ENCODE data around the gene UGT1A1.

UGT1A1 gene

GRCh38 chr2:233819884-233820773, 60.1 kb downstream of the UGT1A1 start:
- in situ Hi-C loops (cut with HindIII; ENCODE audit: low sequenced_read_pairs): no loop called here

GRCh38 chr2:233820774-233821105, 60.7 kb downstream of the UGT1A1 start:
- no peak for DNase-seq (ENCODE audit: low read depth, low spot score)
- no peak overlapping the region for H3K4me3 ChIP-seq (ENCODE audit: low read depth, low read length)
- TF ChIP-seq CTCF (IDR thresholded peaks at IDR 0.05; ENCODE audit: low read depth, low read length): no peak
- in situ Hi-C loops (cut with HindIII; ENCODE audit: low sequenced_read_pairs): no loop called here

More at GRCh38 chr2:233819884-233820773, 60.1 kb downstream of the UGT1A1 start:
- TF ChIP-seq CTCF (IDR thresholded peaks at IDR 0.05; ENCODE audit: low read depth, low read length): no peak
- H3K4me3 ChIP-seq (ENCODE audit: low read depth, low read length): no peak overlapping the region
- no peak for DNase-seq (ENCODE audit: low read depth, low spot score)

GRCh38 chr2:233821196-233821595, 61.1 kb downstream of the UGT1A1 start:
- in situ Hi-C loops (cut with HindIII; ENCODE audit: low sequenced_read_pairs): no loop called here
- no peak for TF ChIP-seq CTCF (IDR thresholded peaks at IDR 0.05; ENCODE audit: low read depth, low read length)
- no peak overlapping the region for H3K4me3 ChIP-seq (ENCODE audit: low read depth, low read length)
- DNase-seq (ENCODE audit: low read depth, low spot score): no peak

GRCh38 chr2:233821709-233822100, 61.6 kb downstream of the UGT1A1 start:
- in situ Hi-C loops (cut with HindIII; ENCODE audit: low sequenced_read_pairs): no loop called here
- TF ChIP-seq CTCF (IDR thresholded peaks at IDR 0.05; ENCODE audit: low read depth, low read length): no peak
- DNase-seq (ENCODE audit: low read depth, low spot score): no peak
- no peak overlapping the region for H3K4me3 ChIP-seq (ENCODE audit: low read depth, low read length)

GRCh38 chr2:233822101-233822771, 62.2 kb downstream of the UGT1A1 start:
- in situ Hi-C loops (cut with HindIII; ENCODE audit: low sequenced_read_pairs): no loop called here
- no peak overlapping the region for H3K4me3 ChIP-seq (ENCODE audit: low read depth, low read length)
- no peak for DNase-seq (ENCODE audit: low read depth, low spot score)
- no peak for TF ChIP-seq CTCF (IDR thresholded peaks at IDR 0.05; ENCODE audit: low read depth, low read length)

Measured in astrocyte of the spinal cord (primary cell).